Activated T-cell treated with anti-CD3 and anti-CD28 coated beads for 1 hour (primary cell): ENCODE data around the gene HSPA12A.
A peak's percentile ranks its signal among the peaks of the same experiment; 100 is the strongest.

Experiments
- DNase-seq: peaks from one replicate; pipeline ENCODE4 v3.0.0-alpha.2; 2020; ENCODE audit warnings: low read depth

HSPA12A gene

DNA sequence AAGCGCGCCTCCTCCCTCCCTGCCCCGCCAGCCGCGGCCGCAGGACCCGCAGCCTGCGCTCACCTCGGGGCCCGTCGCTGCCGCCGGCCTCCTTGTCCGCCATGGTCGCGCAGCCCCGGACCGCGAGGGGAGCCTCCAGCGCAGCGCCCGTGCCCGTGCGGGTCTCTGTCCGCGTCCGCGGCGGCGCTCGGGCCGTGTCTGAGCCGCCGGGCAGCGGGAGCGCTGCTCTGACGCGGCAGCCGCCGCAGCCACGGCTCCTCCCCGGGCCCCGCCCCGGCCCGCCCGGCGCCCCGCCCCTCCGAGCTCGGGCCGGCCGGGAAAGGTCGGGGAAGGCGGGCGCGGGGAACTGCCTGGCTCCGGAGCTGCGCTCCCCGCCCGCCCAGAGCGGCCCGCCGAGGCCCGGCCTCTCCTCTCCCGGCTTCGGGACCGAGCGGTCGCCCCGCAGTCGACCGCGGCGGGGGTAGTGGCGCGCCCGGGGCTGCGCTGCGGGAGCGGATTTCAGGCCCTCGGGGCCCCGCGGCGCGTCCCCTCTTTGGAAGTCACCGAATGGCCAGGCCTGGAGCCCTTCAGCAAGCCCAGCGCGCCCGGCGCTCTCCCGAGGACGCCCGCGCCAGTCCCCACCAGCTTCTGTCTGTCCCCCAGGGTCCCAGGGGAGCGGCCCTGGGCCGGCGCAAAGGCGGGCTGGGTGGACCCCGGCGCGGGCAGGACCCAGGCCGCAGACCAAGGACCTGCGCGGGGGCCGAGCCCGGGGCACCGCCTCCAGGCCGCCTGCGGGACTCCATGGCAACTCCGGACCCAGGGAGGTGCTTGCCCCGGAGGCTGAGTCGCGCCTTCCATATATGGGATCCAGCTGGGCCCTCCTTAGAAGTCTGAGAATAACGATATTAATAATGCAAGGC is at the start of gene HSPA12A:
Gene HSPA12A (minus strand): TSS at position 200 of the 899 bp plus-strand sequence. CDS start 97 bp downstream, at position 103.
- peak; percentile 16 for DNase-seq

DNA sequence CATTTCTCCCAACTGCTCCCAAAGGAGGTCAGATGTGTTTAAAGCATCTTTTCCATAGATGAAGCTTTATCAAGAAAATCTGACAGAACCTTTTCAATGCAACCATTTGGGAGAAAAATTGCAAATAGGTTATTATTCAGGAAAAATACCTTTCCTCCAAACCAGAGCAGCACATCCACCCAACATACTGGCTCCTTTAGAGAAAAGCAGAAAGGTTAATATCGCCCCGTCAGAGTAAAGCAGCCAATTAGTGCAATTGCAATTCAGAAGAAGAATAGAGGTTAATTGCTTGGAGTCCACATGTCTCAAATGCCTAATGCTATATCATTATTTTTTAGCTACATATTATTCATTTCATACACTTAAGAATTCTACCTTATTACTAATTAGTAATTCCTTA is 48.9 kb upstream of the HSPA12A start:
- no peak for DNase-seq

GRCh38 chr10:116787893-116788665 is 45.7 kb upstream of the HSPA12A start:
- peak; percentile 70 for DNase-seq

- no peak for DNase-seq
Observed at GRCh38 chr10:116787053-116787659, 44.8 kb upstream of the HSPA12A start.

- DNase-seq, result no peak
Observed at GRCh38 chr10:116785867-116786266, 43.5 kb upstream of the HSPA12A start.

DNA sequence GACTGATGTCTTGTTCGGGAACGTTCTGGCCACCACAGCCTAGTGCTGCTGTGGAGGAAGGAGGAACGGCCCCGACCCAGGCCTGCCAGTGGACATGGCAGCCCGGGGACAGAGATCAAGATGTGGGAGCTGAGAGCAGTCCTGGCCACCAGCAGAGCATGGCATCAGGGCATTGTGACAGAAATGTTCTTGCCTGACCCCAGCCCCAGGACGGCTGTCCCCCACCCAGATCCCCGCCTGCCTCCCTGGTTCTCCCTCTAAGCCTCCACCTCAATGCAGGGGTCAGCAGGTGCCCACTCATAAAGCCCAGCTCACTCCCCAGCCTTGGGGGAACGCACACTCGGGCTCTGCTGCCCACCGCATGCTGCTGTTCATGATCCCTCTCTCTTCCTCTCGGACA is 42.9 kb upstream of the HSPA12A start:
- DNase-seq, result no peak

GRCh38 chr10:116784651-116785050 is 42.3 kb upstream of the HSPA12A start:
- DNase-seq, result no peak

DNA sequence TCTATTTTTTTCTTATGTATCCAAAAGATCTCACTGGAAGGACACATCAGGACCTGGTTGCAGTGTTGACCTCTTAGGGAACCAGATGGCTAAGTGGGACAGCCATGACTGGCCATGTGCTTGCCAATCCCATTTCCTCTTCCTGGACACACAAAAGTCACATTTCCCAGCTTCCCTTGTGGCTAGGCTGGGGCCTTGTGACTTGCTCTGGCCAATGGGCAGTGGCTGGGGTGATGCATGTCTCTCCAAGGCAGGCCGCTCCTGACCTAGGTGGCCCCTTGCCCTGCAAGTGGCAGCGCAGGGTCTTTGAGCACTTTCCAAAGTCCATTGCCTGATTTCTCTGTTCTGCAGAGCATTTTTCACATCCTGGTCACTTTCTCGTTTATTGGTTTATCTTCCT is 41.7 kb upstream of the HSPA12A start:
- DNase-seq, result no peak

- DNase-seq, result no peak
Observed at GRCh38 chr10:116783011-116783655, 40.8 kb upstream of the HSPA12A start.

DNA sequence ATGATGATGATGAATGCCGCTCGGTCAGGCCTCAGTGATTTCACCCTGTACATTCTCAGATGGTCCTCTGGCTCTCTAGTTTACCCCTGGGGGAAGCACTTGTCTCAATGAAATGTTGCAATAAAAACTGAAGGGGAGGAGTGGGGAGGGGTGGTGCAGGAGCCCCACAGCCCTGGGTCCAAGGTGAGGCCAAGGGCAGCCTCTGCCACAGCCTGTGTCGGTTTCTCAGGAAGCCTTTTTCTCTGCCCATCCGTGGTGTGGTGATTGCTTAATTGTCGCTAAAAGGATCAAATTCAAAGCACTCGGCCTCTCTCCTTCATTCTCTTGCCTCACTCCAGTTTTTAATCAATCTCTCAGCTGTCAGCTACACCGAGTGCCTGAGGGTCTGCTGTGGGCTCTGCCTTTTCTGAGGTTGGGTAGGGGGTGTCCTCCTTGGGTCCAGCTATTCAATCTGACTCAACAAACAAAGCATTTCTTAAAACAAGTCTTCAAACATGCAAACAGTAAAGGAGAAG is 39.1 kb upstream of the HSPA12A start:
- no peak for DNase-seq

DNA sequence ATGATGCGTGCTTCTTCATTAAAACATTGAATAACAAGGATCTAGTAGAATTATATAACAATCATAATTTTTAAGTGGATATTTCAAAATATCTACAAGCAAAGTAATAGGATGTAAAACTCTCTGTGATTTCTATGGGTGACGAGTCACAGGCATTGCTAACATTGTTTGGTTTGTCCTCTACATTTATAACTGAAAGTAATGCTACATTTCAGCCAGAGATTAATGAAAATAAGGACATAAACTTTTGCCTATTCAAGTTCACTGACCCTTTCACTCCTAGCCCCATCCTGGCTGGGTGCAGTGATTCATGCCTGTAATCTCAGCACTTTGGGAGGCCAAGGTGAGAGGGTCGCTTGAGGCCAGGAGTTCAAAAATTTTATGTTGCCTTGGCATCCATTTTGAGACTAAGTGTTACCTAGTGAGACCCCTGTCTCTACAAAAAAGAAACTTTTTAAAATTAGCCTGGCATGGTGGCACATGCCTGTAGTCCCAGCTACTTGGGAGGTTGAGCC is 38.4 kb upstream of the HSPA12A start:
- no peak for DNase-seq

- no peak for DNase-seq
Observed at GRCh38 chr10:116779076-116779687, 36.8 kb upstream of the HSPA12A start.

GRCh38 chr10:116777006-116777405 is 34.6 kb upstream of the HSPA12A start:
- DNase-seq, result no peak

DNA sequence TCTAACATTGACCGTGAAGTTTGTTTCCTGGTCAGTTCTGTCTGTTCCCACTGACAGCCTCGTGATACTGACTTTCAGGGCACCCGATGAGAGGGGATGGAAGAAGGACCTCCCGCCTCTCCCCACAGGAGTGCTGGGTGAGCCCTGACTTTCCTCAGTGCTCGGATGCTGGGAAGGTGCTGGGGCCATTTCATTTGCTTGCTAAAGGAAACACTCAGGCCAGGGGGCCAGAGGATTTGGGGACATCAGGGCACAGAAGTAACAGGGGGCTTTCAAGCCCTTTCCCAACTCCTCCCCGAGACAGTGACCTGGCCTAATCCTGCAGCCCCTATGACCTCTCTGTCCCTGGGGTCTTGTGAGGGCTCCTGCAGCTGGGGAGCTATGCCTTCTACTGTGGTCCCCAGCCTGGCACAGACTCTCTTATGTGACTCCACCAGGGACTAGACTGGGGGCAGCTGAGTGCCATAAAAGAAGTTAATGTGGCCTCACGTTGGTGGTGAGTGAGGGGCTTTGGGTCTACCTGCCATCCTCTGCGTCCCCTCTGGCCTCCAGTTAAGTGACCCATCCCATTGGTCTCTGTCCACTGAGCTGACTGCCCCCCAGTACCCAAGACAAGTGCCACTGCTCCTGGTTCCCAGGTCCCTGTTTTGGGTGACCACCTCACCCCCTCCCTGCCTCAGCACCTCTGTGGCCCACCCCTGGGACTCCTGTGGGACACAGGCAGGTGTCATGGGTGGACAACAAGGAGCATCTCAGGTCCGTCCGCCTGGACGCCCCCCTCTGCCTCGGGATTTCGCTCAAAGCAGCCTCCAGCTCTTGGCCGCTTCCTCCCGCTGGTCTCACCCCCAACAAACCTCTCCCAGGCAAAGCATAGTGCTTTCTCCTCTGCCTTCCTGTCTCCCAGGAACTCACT is 33.4 kb upstream of the HSPA12A start:
- DNase-seq, result no peak

- DNase-seq, result no peak
Observed at GRCh38 chr10:116774728-116775151, 32.4 kb upstream of the HSPA12A start.

- no peak for DNase-seq
Observed at GRCh38 chr10:116772909-116773705, 30.7 kb upstream of the HSPA12A start.

DNA sequence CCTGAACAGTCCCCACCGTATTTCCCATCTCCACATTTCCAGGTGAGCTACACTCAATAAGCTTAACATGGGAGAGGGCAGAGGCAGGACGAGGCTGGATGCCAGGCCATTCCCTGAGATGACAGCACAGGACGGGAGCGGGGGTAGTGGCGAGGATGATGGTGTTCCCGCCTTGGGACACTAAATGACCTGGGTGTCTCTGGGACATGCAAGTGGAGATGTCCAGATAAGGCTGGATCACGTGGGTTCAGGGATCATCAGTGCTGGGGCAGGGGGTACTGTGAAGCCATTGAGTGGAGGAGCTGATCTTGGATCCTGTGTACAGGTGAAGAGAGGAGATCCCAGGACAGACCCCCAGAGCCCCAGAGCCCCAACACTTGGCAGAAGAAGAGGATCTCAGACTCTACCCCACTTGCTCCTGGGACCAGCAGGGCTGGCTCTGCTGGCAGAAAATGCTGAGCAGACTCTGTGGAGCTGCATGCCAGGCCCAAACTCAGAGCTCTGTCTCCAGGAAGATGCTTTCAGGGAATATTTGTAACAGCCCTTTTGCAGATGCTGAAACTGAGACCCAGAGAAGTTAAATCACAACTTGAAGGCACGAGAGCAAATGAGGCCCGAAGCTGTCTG is 29.7 kb upstream of the HSPA12A start:
- DNase-seq, result no peak

DNA sequence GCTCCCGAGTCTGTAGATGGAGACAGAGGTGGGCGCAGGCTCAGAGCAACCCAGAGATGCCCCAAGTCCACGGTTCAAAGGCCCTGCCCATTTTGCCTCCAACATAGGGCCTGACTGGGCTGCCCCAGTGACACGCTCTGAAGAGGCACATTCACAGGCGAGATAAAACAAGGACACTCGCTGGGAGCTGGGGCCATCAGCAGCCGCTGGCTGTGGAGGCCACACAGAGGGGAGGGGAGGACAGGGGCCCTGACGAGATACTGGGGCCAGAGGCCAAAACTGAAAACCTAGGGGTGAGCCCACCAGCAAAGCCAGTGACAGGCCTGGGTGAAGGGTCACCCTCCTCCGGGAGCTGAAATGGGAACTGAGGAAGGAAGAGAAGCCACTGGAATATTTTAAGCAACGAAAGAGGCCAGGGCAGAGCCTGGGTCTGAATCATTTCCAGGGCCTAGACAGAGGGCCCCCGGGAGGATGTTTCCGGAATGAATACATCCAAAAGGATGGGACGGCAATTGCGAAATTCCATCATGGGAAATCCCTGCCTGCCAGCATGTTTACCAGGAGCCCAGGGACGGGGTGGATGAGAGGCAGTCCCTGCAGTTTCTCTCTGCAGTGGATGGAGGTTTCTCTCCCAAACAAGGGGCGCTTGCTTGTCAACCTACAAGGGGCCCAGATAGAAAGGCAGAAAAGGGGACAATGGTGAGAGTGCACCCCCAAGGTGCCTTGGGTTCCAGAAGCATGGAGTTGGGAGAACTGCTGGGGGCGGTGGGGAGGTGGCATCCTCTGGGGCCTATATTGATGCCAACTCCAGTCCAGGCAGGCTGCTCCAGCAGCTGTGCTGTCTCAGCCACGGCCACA is 29.0 kb upstream of the HSPA12A start:
- DNase-seq, result no peak
